ENCODE measurements around the gene APBA2. TPM values are rescaled to one million over a fixed set of nuclear protein-coding genes. Genes with fewer than 3 reads are reported as not detected.

Gene APBA2
- total and polyA plus RNA-seq, 2 of the 13 experiments (the other 11 are each of a cell fraction or from before 2014, with no cell fraction given) = 0.62 to 2.3 TPM

GRCh38 chr15:28967990-28968389 is 82.2 kb downstream of the APBA2 start:
- H3K36me3 ChIP-seq (replicated peaks in 1 of 2; ENCODE audit: control insufficient read depth in 1 of 2, insufficient read depth in 2 of 2, low read length in 2 of 2) = no peaks in the 10 kb centered on the region
- no peaks in the 10 kb centered on the region for H3K79me2 ChIP-seq (ENCODE audit: insufficient read depth, low read length)
- no peak overlapping the region for H3K9ac ChIP-seq (ENCODE audit: insufficient read depth, low read depth, low read length)
- H3K9me3 ChIP-seq (ENCODE audit: low read length) = no peaks in the 10 kb centered on the region
- 65% methylated on average over 6 of the region's 6 CpGs for WGBS (ENCODE audit: low lambda C conversion rate)
- ATAC-seq = no peak
- no peaks in the 10 kb centered on the region for H4K20me1 ChIP-seq (ENCODE audit: insufficient read depth, low read length)
- no peak overlapping the region for H2AFZ ChIP-seq (ENCODE audit: low read length)
- H3K4me2 ChIP-seq (ENCODE audit: low read depth, low read length) = no peak overlapping the region
- no TSS peak for BruUV-seq (replicated peaks)
- H3K4me1 ChIP-seq (ENCODE audit: insufficient read depth, low read length) = no peaks in the 10 kb centered on the region
- no peaks in the 10 kb centered on the region for H3K27me3 ChIP-seq (ENCODE audit: control insufficient read depth in 1 of 2, insufficient read depth in 2 of 2, low read length in 2 of 2)
- FAIRE-seq = no peak
- ChIA-PET CTCF (ENCODE audit: low intra/inter-chr PET ratio, low total read pairs) (no interaction called here), POLR2A (no interaction called here)
- H3K4me3 ChIP-seq (replicated peaks in 1 of 3; ENCODE audit: insufficient read depth in 1 of 3, low read depth in 2 of 3, low read length in 3 of 3) = no peak overlapping the region
- DNase-seq (ENCODE audit: low spot score) = no peak
- in situ Hi-C loops (cut with HindIII; ENCODE audit: extremely low pct_ligation_motif_present, low pct_unique_long_range_greater_than_20kb) (no loop called here), intact Hi-C loops (cut with micrococcal nuclease; ENCODE audit: unreplicated experiment) (no loop called here)
- no peak overlapping the region for H3K27ac ChIP-seq (ENCODE audit: extremely low read length, insufficient read depth, low read length)
- no peak for TF ChIP-seq U2AF1 (optimal IDR thresholded peaks at IDR 0.05; ENCODE audit: low read depth, low read length)
- no peak for TF ChIP-seq ZSCAN25 (CRISPR knock-in tag; IDR thresholded peaks at IDR 0.05)
- no peak for TF ChIP-seq SNRNP70 (IDR thresholded peaks at IDR 0.05; ENCODE audit: low read depth, low read length)
- TF ChIP-seq ZNF335 (CRISPR knock-in tag; IDR thresholded peaks at IDR 0.05) = no peak
- no peak for TF ChIP-seq NFE2L2 (IDR thresholded peaks at IDR 0.05; ENCODE audit: low read length)
- TF ChIP-seq ELK4 (CRISPR knock-in tag; IDR thresholded peaks at IDR 0.05; ENCODE audit: borderline replicate concordance) = no peak
- TF ChIP-seq ARNTL (CRISPR knock-in tag; IDR thresholded peaks at IDR 0.05) = no peak
- no peak for TF ChIP-seq ZNF281 (CRISPR knock-in tag; IDR thresholded peaks at IDR 0.05; ENCODE audit: borderline replicate concordance)
- no peak for TF ChIP-seq ZFP90 (CRISPR knock-in tag; IDR thresholded peaks at IDR 0.05; ENCODE audit: borderline replicate concordance)
- no peak for TF ChIP-seq BCLAF1 (IDR thresholded peaks at IDR 0.05)
- no peak for TF ChIP-seq ZNF512 (CRISPR knock-in tag; IDR thresholded peaks at IDR 0.05)
- TF ChIP-seq MEF2D (CRISPR knock-in tag; IDR thresholded peaks at IDR 0.05) = no peak
- TF ChIP-seq PCBP2 (optimal IDR thresholded peaks at IDR 0.05; ENCODE audit: low read depth, low read length, poor library complexity, severe bottlenecking) = no peak
- TF ChIP-seq RORA (CRISPR knock-in tag; IDR thresholded peaks at IDR 0.05) = no peak
- TF ChIP-seq HDAC6 (IDR thresholded peaks at IDR 0.05; ENCODE audit: low read depth, low read length) = no peak
- TF ChIP-seq RFX1 (IDR thresholded peaks at IDR 0.05) = no peak
- no peak for TF ChIP-seq SOX6 (IDR thresholded peaks at IDR 0.05)
- no peak for TF ChIP-seq SOX6 (CRISPR knock-in tag; IDR thresholded peaks at IDR 0.05)

Measured in HepG2 (cell line).